Lung microvascular endothelial cell (primary cell): ENCODE results near the gene PNPLA2. TPM values are rescaled to one million over a fixed set of nuclear protein-coding genes. Genes with fewer than 3 reads are reported as not detected.

Source experiments
- DNase-seq, 2 donors: peaks; one replicate each; pipeline versions ENCODE4 v3.0.0 to v3.0.0-alpha.2; 2010; ENCODE audit warnings: low read depth in 2 of 2
- total RNA-seq: library from RNA; depleted of rRNA; stranded (reverse); fragments of >200 nt; gene quantifications from 2 replicates; pipeline ENCODE4 v1.2.1, GENCODE V29; 2014

PNPLA2 gene
- total RNA-seq, 1 donor from 2014 or later: 50.6 TPM

- peak; percentile 67 to 82 for DNase-seq
These were observed 35.1 kb upstream of the PNPLA2 start for GRCh38 chr11:783581-784015.

GRCh38 chr11:786235-787083 lies 32.3 kb upstream of the PNPLA2 start:
- no peak for DNase-seq

GRCh38 chr11:787084-787675 lies 31.5 kb upstream of the PNPLA2 start:
- DNase-seq: no peak

- peak in 1 of 2 donors; percentile 32 for DNase-seq
These were observed 30.6 kb upstream of the PNPLA2 start for GRCh38 chr11:788009-788640.

- DNase-seq: no peak
These were observed 29.5 kb upstream of the PNPLA2 start for GRCh38 chr11:788953-789940.

GRCh38 chr11:789943-790342 lies 28.8 kb upstream of the PNPLA2 start, which contains the start of gene CEND1:
Gene CEND1, minus strand, starts transcription at chr11:790090. Its CDS starts 1,514 bp downstream, at chr11:788576.
- DNase-seq: peak; percentile 34 to 45

- DNase-seq: no peak
These were observed 27.8 kb upstream of the PNPLA2 start for GRCh38 chr11:790721-791564.

- no peak for DNase-seq
These were observed 26.8 kb upstream of the PNPLA2 start for GRCh38 chr11:791658-792534.

GRCh38 chr11:792535-792821 lies 26.2 kb upstream of the PNPLA2 start:
- no peak for DNase-seq

- DNase-seq: no peak
These were observed 25.8 kb upstream of the PNPLA2 start for GRCh38 chr11:792873-793272.

- no peak for DNase-seq
These were observed 25.2 kb upstream of the PNPLA2 start for GRCh38 chr11:793556-793955.

GRCh38 chr11:794013-794765 lies 24.5 kb upstream of the PNPLA2 start:
- DNase-seq: no peak

- DNase-seq: no peak
These were observed 23.7 kb upstream of the PNPLA2 start for GRCh38 chr11:794766-795633.

- DNase-seq: peak; percentile 81 to 84
These were observed 22.8 kb upstream of the PNPLA2 start for GRCh38 chr11:795634-796564.

- DNase-seq: no peak
These were observed 22.0 kb upstream of the PNPLA2 start for GRCh38 chr11:796565-797295.
